Muscle of leg (tissue), 11 donors: ENCODE data around the gene KLHDC7A. TPM values are rescaled to one million over a fixed set of nuclear protein-coding genes. Genes with fewer than 3 reads are reported as not detected.
A peak's percentile ranks its signal among the peaks of the same experiment; 100 is the strongest.

Experiments
- DNase-seq: peaks from one replicate; pipeline ENCODE4 v3.0.0; 2013
- H3K27ac ChIP-seq: one replicate; pipeline ENCODE4 v1.5.1; 2013; ENCODE audit warnings: mild to moderate bottlenecking, low read length, control low read depth
- H3K27me3 ChIP-seq: one replicate; pipeline ENCODE4 v1.6.1; 2013; ENCODE audit warnings: low read length; ENCODE audit not compliant: control insufficient read depth, insufficient read depth
- H3K36me3 ChIP-seq: one replicate; pipeline ENCODE4 v1.6.1; 2013; ENCODE audit warnings: low read length; ENCODE audit not compliant: control insufficient read depth, insufficient read depth
- H3K4me1 ChIP-seq: one replicate; pipeline ENCODE4 v1.6.1; 2013; ENCODE audit warnings: low read length; ENCODE audit not compliant: control insufficient read depth, insufficient read depth
- H3K4me3 ChIP-seq: one replicate; pipeline ENCODE4 v1.5.1; 2013; ENCODE audit warnings: low read length, control low read depth
- H3K9me3 ChIP-seq: replicated peaks from 2 replicates; pipeline ENCODE4 v1.6.1; 2013; ENCODE audit warnings: low read depth, low read length; ENCODE audit not compliant: control insufficient read depth
- WGBS: methylation state at CpG from one replicate; pipeline ENCODE4 v1.1.5; 2013; ENCODE audit warnings: missing lambda C conversion rate; ENCODE audit not compliant: insufficient coverage; 5-methylcytosine and 5-hydroxymethylcytosine counted together
- polyA plus RNA-seq, 8 donors: library from polyadenylated mRNA; unstranded; fragments of 120-200 nt; gene quantifications; one replicate each; pipeline versions ENCODE4 v1.2.1 to v1.2.3, GENCODE V29; 2013; ENCODE audit warnings: inconsistent platforms in 1 of 8, low replicate concordance in 1 of 8; ENCODE audit not compliant: insufficient read length in 8 of 8, insufficient read depth in 1 of 8
- total RNA-seq: library from RNA; stranded (reverse); fragments of 120-200 nt; gene quantifications from one replicate; pipeline ENCODE4 v1.2.4, GENCODE V29; 2013

KLHDC7A gene
- total and polyA plus RNA-seq, 9 donors = 0.03 to 0.25 (median 0.04) TPM; not detected in 5

- no peak overlapping the region for H3K4me3 ChIP-seq
- H3K4me1 ChIP-seq = no peaks in the 10 kb centered on the region
- H3K9me3 ChIP-seq = peaks cover 3% of the 10 kb centered on the region
- no CpG with 5 or more reads among the region's 3 CpGs for WGBS
- no peak overlapping the region for H3K27ac ChIP-seq
- no peaks in the 10 kb centered on the region for H3K36me3 ChIP-seq
- H3K27me3 ChIP-seq = no peaks in the 10 kb centered on the region
- DNase-seq = no peak
These were observed 23.9 kb downstream of the KLHDC7A start for GRCh38 chr1:18504609-18505008.

- H3K27ac ChIP-seq = no peak overlapping the region
- H3K9me3 ChIP-seq = peaks cover 3% of the 10 kb centered on the region
- H3K27me3 ChIP-seq = no peaks in the 10 kb centered on the region
- no peaks in the 10 kb centered on the region for H3K4me1 ChIP-seq
- H3K4me3 ChIP-seq = no peak overlapping the region
- no peak for DNase-seq
- H3K36me3 ChIP-seq = no peaks in the 10 kb centered on the region
These were observed 24.9 kb downstream of the KLHDC7A start for GRCh38 chr1:18505666-18506065.

GRCh38 chr1:18508084-18508483 is 27.4 kb downstream of the KLHDC7A start:
- no peak overlapping the region for H3K27ac ChIP-seq
- no peaks in the 10 kb centered on the region for H3K36me3 ChIP-seq
- no peak for DNase-seq
- H3K4me1 ChIP-seq = no peaks in the 10 kb centered on the region
- H3K27me3 ChIP-seq = no peaks in the 10 kb centered on the region
- H3K9me3 ChIP-seq = peaks cover 3% of the 10 kb centered on the region
- no peak overlapping the region for H3K4me3 ChIP-seq
- WGBS = no CpG with 5 or more reads among the region's 1 CpG

- H3K36me3 ChIP-seq = no peaks in the 10 kb centered on the region
- H3K4me3 ChIP-seq = no peak overlapping the region
- H3K4me1 ChIP-seq = no peaks in the 10 kb centered on the region
- H3K9me3 ChIP-seq = peaks cover 8% of the 10 kb centered on the region
- no peak overlapping the region for H3K27ac ChIP-seq
- WGBS = no CpG with 5 or more reads among the region's 5 CpGs
- no peak for DNase-seq
- no peaks in the 10 kb centered on the region for H3K27me3 ChIP-seq
These were observed 30.6 kb downstream of the KLHDC7A start for GRCh38 chr1:18511149-18511873.

GRCh38 chr1:18511874-18512150 is 31.1 kb downstream of the KLHDC7A start:
- DNase-seq = no peak
- no peaks in the 10 kb centered on the region for H3K27me3 ChIP-seq
- no peaks in the 10 kb centered on the region for H3K4me1 ChIP-seq
- 47% methylated on average over 5 of the region's 5 CpGs for WGBS
- no peak overlapping the region for H3K4me3 ChIP-seq
- H3K36me3 ChIP-seq = no peaks in the 10 kb centered on the region
- H3K27ac ChIP-seq = no peak overlapping the region
- H3K9me3 ChIP-seq = peaks cover 12% of the 10 kb centered on the region

- Histone ChIP-seq H3K4me1 (no peaks in the 10 kb centered on the region), H3K9me3 (peaks cover 9% of the 10 kb centered on the region), H3K27me3 (no peaks in the 10 kb centered on the region), H3K36me3 (no peaks in the 10 kb centered on the region), H3K4me3 (no peak overlapping the region), H3K27ac (no peak overlapping the region)
- DNase-seq = no peak
- WGBS = 66% methylated on average over 8 of the region's 9 CpGs
These were observed 32.2 kb downstream of the KLHDC7A start for GRCh38 chr1:18512883-18513282.

GRCh38 chr1:18513995-18514394 is 33.3 kb downstream of the KLHDC7A start:
- Histone ChIP-seq H3K4me3 (no peak overlapping the region), H3K9me3 (peaks cover 9% of the 10 kb centered on the region), H3K36me3 (no peaks in the 10 kb centered on the region), H3K27ac (no peak overlapping the region), H3K27me3 (no peaks in the 10 kb centered on the region), H3K4me1 (no peaks in the 10 kb centered on the region)
- DNase-seq = peak; percentile 13
- WGBS = no CpG with 5 or more reads among the region's 1 CpG

GRCh38 chr1:18515120-18515667 is 34.5 kb downstream of the KLHDC7A start:
- Histone ChIP-seq H3K9me3 (peaks cover 9% of the 10 kb centered on the region), H3K4me3 (no peak overlapping the region), H3K36me3 (no peaks in the 10 kb centered on the region), H3K27me3 (no peaks in the 10 kb centered on the region), H3K4me1 (no peaks in the 10 kb centered on the region), H3K27ac (no peak overlapping the region)
- WGBS = no CpG with 5 or more reads among the region's 1 CpG
- no peak for DNase-seq

GRCh38 chr1:18516473-18516872 is 35.7 kb downstream of the KLHDC7A start:
- H3K27me3 ChIP-seq = no peaks in the 10 kb centered on the region
- no CpG with 5 or more reads among the region's 1 CpG for WGBS
- H3K4me1 ChIP-seq = no peaks in the 10 kb centered on the region
- no peak overlapping the region for H3K4me3 ChIP-seq
- peaks cover 9% of the 10 kb centered on the region for H3K9me3 ChIP-seq
- H3K36me3 ChIP-seq = no peaks in the 10 kb centered on the region
- no peak for DNase-seq
- no peak overlapping the region for H3K27ac ChIP-seq

- Histone ChIP-seq H3K4me1 (no peaks in the 10 kb centered on the region), H3K27me3 (peaks cover 7% of the 10 kb centered on the region), H3K36me3 (no peaks in the 10 kb centered on the region), H3K27ac (no peak overlapping the region), H3K9me3 (no peaks in the 10 kb centered on the region), H3K4me3 (no peak overlapping the region)
- no peak for DNase-seq
- WGBS = 90% methylated on average over 2 of the region's 6 CpGs
These were observed 45.9 kb downstream of the KLHDC7A start for GRCh38 chr1:18526436-18527275.
